Measurements from ENCODE around the gene INIP. TPM values are rescaled to one million over a fixed set of nuclear protein-coding genes. Genes with fewer than 3 reads are reported as not detected.

The INIP gene
- total and polyA plus RNA-seq, 2 experiments from 2014 or later: 16.7 to 30.4 TPM

- TF ChIP-seq, protein P1, sequence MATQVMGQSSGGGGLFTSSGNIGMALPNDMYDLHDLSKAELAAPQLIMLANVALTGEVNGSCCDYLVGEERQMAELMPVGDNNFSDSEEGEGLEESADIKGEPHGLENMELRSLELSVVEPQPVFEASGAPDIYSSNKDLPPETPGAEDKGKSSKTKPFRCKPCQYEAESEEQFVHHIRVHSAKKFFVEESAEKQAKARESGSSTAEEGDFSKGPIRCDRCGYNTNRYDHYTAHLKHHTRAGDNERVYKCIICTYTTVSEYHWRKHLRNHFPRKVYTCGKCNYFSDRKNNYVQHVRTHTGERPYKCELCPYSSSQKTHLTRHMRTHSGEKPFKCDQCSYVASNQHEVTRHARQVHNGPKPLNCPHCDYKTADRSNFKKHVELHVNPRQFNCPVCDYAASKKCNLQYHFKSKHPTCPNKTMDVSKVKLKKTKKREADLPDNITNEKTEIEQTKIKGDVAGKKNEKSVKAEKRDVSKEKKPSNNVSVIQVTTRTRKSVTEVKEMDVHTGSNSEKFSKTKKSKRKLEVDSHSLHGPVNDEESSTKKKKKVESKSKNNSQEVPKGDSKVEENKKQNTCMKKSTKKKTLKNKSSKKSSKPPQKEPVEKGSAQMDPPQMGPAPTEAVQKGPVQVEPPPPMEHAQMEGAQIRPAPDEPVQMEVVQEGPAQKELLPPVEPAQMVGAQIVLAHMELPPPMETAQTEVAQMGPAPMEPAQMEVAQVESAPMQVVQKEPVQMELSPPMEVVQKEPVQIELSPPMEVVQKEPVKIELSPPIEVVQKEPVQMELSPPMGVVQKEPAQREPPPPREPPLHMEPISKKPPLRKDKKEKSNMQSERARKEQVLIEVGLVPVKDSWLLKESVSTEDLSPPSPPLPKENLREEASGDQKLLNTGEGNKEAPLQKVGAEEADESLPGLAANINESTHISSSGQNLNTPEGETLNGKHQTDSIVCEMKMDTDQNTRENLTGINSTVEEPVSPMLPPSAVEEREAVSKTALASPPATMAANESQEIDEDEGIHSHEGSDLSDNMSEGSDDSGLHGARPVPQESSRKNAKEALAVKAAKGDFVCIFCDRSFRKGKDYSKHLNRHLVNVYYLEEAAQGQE (IDR thresholded peaks at IDR 0.05; ENCODE audit: unreplicated experiment): no peak
These were observed 2.3 kb upstream of the INIP start (continued) for GRCh38 chr9:112720113-112720780.

DNA sequence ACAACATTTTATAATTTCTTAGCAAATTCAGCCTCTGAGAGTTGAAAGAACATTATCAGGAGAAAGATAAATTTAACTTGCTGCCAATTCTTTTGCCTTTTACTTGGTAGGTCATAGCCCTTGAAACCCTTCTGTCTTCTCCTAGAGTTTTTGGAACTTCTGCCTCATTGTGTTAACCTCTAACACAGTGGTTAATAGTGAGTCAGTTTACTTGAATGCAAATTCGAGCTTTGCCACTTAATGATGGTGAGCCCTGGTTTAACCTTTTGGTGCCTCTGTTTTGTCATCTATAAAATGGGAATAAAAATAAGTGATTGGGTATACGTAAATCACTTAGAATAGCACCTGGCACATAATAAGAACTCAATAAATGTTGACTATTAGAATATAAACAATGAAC is 1.8 kb upstream of the INIP start:
- H3K36me3 Mint-ChIP-seq (ENCODE audit: low read depth): peaks cover 3% of the 10 kb centered on the region; the same call in 2 of the 3 replicates
- no peak overlapping the region for H3K27ac ChIP-seq (ENCODE audit: low read depth)
- H3K9me2 ChIP-seq (ENCODE audit: insufficient read depth): no peaks in the 10 kb centered on the region
- ATAC-seq (no peak), DNase-seq (ENCODE audit: low spot score) (no peak)
- no peaks in the 10 kb centered on the region for H3K9me3 Mint-ChIP-seq
- H3K4me2 ChIP-seq: no peak overlapping the region
- no peak overlapping the region for H2AFZ ChIP-seq
- peaks cover 18% of the 10 kb centered on the region for H3K79me2 ChIP-seq (replicated peaks; ENCODE audit: insufficient read depth)
- no peaks in the 10 kb centered on the region for H3K27me3 ChIP-seq (ENCODE audit: insufficient read depth)
- H3K27me3 Mint-ChIP-seq (ENCODE audit: insufficient read depth, low read depth, poor library complexity): no peaks in the 10 kb centered on the region
- H4K20me1 ChIP-seq (replicated peaks; ENCODE audit: insufficient read depth): no peaks in the 10 kb centered on the region
- no peaks in the 10 kb centered on the region; the same call in 1 of the 2 replicates for H3K36me3 ChIP-seq (ENCODE audit: insufficient read depth)
- no peaks in the 10 kb centered on the region for H3K4me1 ChIP-seq (ENCODE audit: insufficient read depth)
- H3K27ac Mint-ChIP-seq: no peak overlapping the region
- H3K4me3 Mint-ChIP-seq: no peak overlapping the region
- H3F3A ChIP-seq (replicated peaks; ENCODE audit: low read depth): 0 out of 2 replicates have a peak, but pooled peaks cover 6% of the 10 kb centered on the region
- no peak overlapping the region for H3K4me3 ChIP-seq
- H3K4me1 Mint-ChIP-seq: no peaks in the 10 kb centered on the region
- TF ChIP-seq, protein P1 (IDR thresholded peaks at IDR 0.05; ENCODE audit: unreplicated experiment): no peak
- no peak for TF ChIP-seq ETS1 (IDR thresholded peaks at IDR 0.05)
- no peak for TF ChIP-seq EZH2phosphoT487 (IDR thresholded peaks at IDR 0.05; ENCODE audit: unreplicated experiment)
- TF ChIP-seq, protein P2, sequence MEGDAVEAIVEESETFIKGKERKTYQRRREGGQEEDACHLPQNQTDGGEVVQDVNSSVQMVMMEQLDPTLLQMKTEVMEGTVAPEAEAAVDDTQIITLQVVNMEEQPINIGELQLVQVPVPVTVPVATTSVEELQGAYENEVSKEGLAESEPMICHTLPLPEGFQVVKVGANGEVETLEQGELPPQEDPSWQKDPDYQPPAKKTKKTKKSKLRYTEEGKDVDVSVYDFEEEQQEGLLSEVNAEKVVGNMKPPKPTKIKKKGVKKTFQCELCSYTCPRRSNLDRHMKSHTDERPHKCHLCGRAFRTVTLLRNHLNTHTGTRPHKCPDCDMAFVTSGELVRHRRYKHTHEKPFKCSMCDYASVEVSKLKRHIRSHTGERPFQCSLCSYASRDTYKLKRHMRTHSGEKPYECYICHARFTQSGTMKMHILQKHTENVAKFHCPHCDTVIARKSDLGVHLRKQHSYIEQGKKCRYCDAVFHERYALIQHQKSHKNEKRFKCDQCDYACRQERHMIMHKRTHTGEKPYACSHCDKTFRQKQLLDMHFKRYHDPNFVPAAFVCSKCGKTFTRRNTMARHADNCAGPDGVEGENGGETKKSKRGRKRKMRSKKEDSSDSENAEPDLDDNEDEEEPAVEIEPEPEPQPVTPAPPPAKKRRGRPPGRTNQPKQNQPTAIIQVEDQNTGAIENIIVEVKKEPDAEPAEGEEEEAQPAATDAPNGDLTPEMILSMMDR (conservative IDR thresholded peaks at IDR 0.05; ENCODE audit: low read depth in 2 of 2): no peak
- TF ChIP-seq POLR2AphosphoS5 (IDR thresholded peaks at IDR 0.05; ENCODE audit: low read depth): no peak
- TF ChIP-seq ZNF462 (CRISPR knock-in tag; IDR thresholded peaks at IDR 0.05): no peak
- no peak for TF ChIP-seq NANOG (IDR thresholded peaks at IDR 0.05; ENCODE audit: borderline replicate concordance)

Measured in GM23338 (cell line).